GM23338 (cell line): ENCODE data around the gene LOXHD1. TPM values are rescaled to one million over a fixed set of nuclear protein-coding genes. Genes with fewer than 3 reads are reported as not detected.

ENCODE experiments used
- ATAC-seq: fragments of 200-7000 bp; cut with Tn5 transposase; 3 replicates; pipeline ENCODE4 v1.9.1; 2020
- DNase-seq: peaks from one replicate; pipeline ENCODE4 v3.0.0-alpha.2; 2015; ENCODE audit warnings: low spot score
- H2AFZ ChIP-seq: fragments of 200-600 bp; sonication (generic); 2 replicates; pipeline ENCODE4 v1.8.0; 2016; ENCODE audit warnings: antibody characterized with exemption, mild to moderate bottlenecking, moderate library complexity
- H3F3A ChIP-seq: fragments of 200-600 bp; sonication (generic); replicated peaks from 2 replicates; pipeline ENCODE4 v1.8.0; 2017; ENCODE audit warnings: antibody characterized with exemption, mixed run types, low read depth
- H3K27ac ChIP-seq: fragments of 200-600 bp; sonication (generic); 2 replicates; pipeline ENCODE4 v1.6.1; 2016; ENCODE audit warnings: low read depth
- H3K27me3 ChIP-seq: fragments of 200-600 bp; sonication (generic); 2 replicates; pipeline ENCODE4 v1.8.0; 2016; ENCODE audit warnings: mild to moderate bottlenecking, mixed run types, moderate library complexity; ENCODE audit not compliant: insufficient read depth
- H3K36me3 ChIP-seq: fragments of 200-600 bp; sonication (generic); 2 replicates; pipeline ENCODE4 v1.8.0; 2016; ENCODE audit warnings: mild to moderate bottlenecking; ENCODE audit not compliant: insufficient read depth
- H3K4me1 ChIP-seq: fragments of 200-600 bp; sonication (generic); 2 replicates; pipeline ENCODE4 v1.8.0; 2016; ENCODE audit warnings: mild to moderate bottlenecking, moderate library complexity; ENCODE audit not compliant: insufficient read depth
- H3K4me2 ChIP-seq: fragments of 200-600 bp; sonication (generic); 2 replicates; pipeline ENCODE4 v1.7.1; 2017; ENCODE audit warnings: mixed run types
- H3K4me3 ChIP-seq: fragments of 200-600 bp; sonication (generic); 2 replicates; pipeline ENCODE4 v1.6.1; 2016; ENCODE audit warnings: mixed run types
- H3K79me2 ChIP-seq: fragments of 200-600 bp; sonication (generic); replicated peaks from 2 replicates; pipeline ENCODE4 v1.8.0; 2017; ENCODE audit warnings: mild to moderate bottlenecking; ENCODE audit not compliant: insufficient read depth
- H3K9me2 ChIP-seq: fragments of 200-600 bp; sonication (generic); 2 replicates; pipeline ENCODE4 v1.8.0; 2017; ENCODE audit not compliant: insufficient read depth
- H4K20me1 ChIP-seq: fragments of 200-600 bp; sonication (generic); replicated peaks from 2 replicates; pipeline ENCODE4 v1.8.0; 2017; ENCODE audit warnings: mild to moderate bottlenecking; ENCODE audit not compliant: insufficient read depth
- H3K27ac Mint-ChIP-seq: 2 replicates; pipeline ENCODE4 v1.8.0; 2020; ENCODE audit warnings: inconsistent platforms, mild to moderate bottlenecking, moderate library complexity, mixed read lengths
- H3K27me3 Mint-ChIP-seq: 3 replicates; pipeline ENCODE4 v1.8.0; 2022; ENCODE audit warnings: low read depth, mild to moderate bottlenecking, moderate library complexity, mixed read lengths, inconsistent platforms; ENCODE audit not compliant: insufficient read depth, poor library complexity
- H3K36me3 Mint-ChIP-seq: 3 replicates; pipeline ENCODE4 v1.8.0; 2021; ENCODE audit warnings: low read depth, mild to moderate bottlenecking, inconsistent platforms, moderate library complexity, mixed read lengths
- H3K4me1 Mint-ChIP-seq: 3 replicates; pipeline ENCODE4 v1.8.0; 2020; ENCODE audit warnings: mild to moderate bottlenecking, inconsistent platforms, mixed read lengths
- H3K4me3 Mint-ChIP-seq: 3 replicates; pipeline ENCODE4 v1.8.0; 2021; ENCODE audit warnings: moderate library complexity, mild to moderate bottlenecking, inconsistent platforms, mixed read lengths
- H3K9me3 Mint-ChIP-seq: 3 replicates; pipeline ENCODE4 v1.8.0; 2020; ENCODE audit warnings: moderate library complexity, mild to moderate bottlenecking, inconsistent platforms, mixed read lengths
- CREB1 ChIP-seq: fragments of 250-450 bp; sonication (Bioruptor Pico); IDR thresholded peaks from 2 replicates; pipeline ENCODE4 v1.5.0; 2020; ENCODE audit warnings: low read depth, mild to moderate bottlenecking, moderate library complexity
- EZH2 ChIP-seq: fragments of 200-600 bp; sonication (generic); IDR thresholded peaks from one replicate; pipeline ENCODE4 v1.8.0; 2017; ENCODE audit warnings: antibody characterized with exemption, mild to moderate bottlenecking, low read depth; ENCODE audit not compliant: unreplicated experiment
- EZH2phosphoT487 ChIP-seq: fragments of 200-600 bp; sonication (generic); IDR thresholded peaks from one replicate; pipeline ENCODE4 v1.8.1; 2018; ENCODE audit warnings: antibody characterized with exemption; ENCODE audit not compliant: unreplicated experiment
- JUNB ChIP-seq: IDR thresholded peaks from one replicate; pipeline ENCODE4 v1.6.1; 2016; ENCODE audit warnings: antibody characterized with exemption; ENCODE audit not compliant: unreplicated experiment
- NANOG ChIP-seq: IDR thresholded peaks from 2 replicates; pipeline ENCODE4 v1.6.1; 2016; ENCODE audit warnings: antibody characterized with exemption, borderline replicate concordance
- POLR2AphosphoS5 ChIP-seq: IDR thresholded peaks from 2 replicates; pipeline ENCODE4 v1.6.1; 2016; ENCODE audit warnings: antibody characterized with exemption, low read depth
- STAT1 ChIP-seq: IDR thresholded peaks from one replicate; pipeline ENCODE4 v1.6.1; 2016; ENCODE audit warnings: antibody characterized with exemption; ENCODE audit not compliant: unreplicated experiment
- ZNF114 ChIP-seq: fragments of 250-450 bp; sonication (Bioruptor Pico); IDR thresholded peaks from 2 replicates; pipeline ENCODE4 v1.5.0; 2020; ENCODE audit warnings: mild to moderate bottlenecking, moderate library complexity
- ZNF331 ChIP-seq: fragments of 250-450 bp; sonication (Bioruptor Pico); IDR thresholded peaks from 2 replicates; pipeline ENCODE4 v1.5.0; 2020; ENCODE audit warnings: low read depth, mild to moderate bottlenecking, moderate library complexity
- polyA plus RNA-seq: library from polyadenylated mRNA; unstranded; fragments of >200 nt; fragmentation: Nextera tagmentation; extraction: Ambion mirVana; gene quantifications from 2 replicates; pipeline ENCODE4 v1.2.1, GENCODE V29; 2016
- total RNA-seq: library from RNA; depleted of rRNA; stranded (reverse); fragments of >200 nt; shearing (Covaris generic); gene quantifications from 2 replicates; pipeline ENCODE4 v1.2.3, GENCODE V29; 2014
- TF ChIP-seq, protein P1 (sequence below): IDR thresholded peaks from one replicate; pipeline ENCODE4 v1.6.1; 2018; ENCODE audit warnings: antibody characterized with exemption; ENCODE audit not compliant: unreplicated experiment
- TF ChIP-seq, protein P2 (sequence below): fragments of 250-450 bp; sonication (Bioruptor Pico); IDR thresholded peaks from 2 replicates; pipeline ENCODE4 v1.5.0; 2020; ENCODE audit warnings: mild to moderate bottlenecking, moderate library complexity
- TF ChIP-seq, protein P3 (sequence below): IDR thresholded peaks from 2 replicates; pipeline ENCODE4 v1.6.1; 2016; ENCODE audit warnings: antibody characterized with exemption
- TF ChIP-seq, protein P4 (sequence below), 2 experiments: fragments of 200-600 bp in 1 of 2; sonication (generic) in 1 of 2; conservative IDR thresholded peaks; 2 replicates each; pipeline versions ENCODE4 v1.5.1 to v1.6.1; 2016 to 2017; ENCODE audit warnings: antibody characterized with exemption in 2 of 2, low read depth in 2 of 2, mild to moderate bottlenecking in 2 of 2, moderate library complexity in 1 of 2

Gene LOXHD1
- total and polyA plus RNA-seq, 2 experiments from 2014 or later: 0.17 TPM; not detected in 1

DNA sequence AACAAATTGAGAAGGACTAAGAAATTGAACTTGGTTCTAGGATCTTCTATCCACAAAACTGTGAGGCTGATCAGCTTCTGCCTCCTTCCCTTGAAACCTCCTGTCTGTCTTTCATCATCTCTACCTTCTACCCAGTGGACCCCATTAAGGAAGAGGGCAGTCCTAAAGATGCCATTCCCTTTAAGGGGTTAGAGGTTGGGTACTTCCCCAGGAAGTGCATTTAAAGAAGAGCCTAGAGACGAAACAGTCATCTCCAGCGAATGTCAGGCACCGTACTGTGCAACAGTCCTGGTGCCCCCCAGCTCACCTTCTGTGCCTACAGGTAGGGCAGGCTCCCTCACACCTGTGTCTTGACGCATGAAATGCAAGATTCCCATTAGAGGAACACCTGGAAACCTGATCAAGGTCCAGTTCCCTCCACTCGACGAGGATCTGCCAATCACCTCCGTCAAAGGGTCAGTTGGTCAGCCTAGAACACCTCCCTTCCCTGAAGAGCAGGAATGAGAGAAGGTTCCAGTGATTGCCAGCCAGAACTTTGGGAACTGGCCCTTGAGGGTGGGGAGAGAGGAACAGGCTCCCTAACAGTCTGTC is 20.9 kb downstream of the LOXHD1 start:
- Mint-ChIP-seq H3K27me3 (no peaks in the 10 kb centered on the region), H3K9me3 (no peaks in the 10 kb centered on the region), H3K27ac (no peak overlapping the region), H3K4me1 (no peaks in the 10 kb centered on the region), H3K36me3 (no peaks in the 10 kb centered on the region), H3K4me3 (no peak overlapping the region)
- Histone ChIP-seq H3K4me1 (no peaks in the 10 kb centered on the region), H3K9me2 (peaks cover 3% of the 10 kb centered on the region; the same call in 1 of the 2 replicates), H3K79me2 (no peaks in the 10 kb centered on the region), H3F3A (no peaks in the 10 kb centered on the region), H4K20me1 (no peaks in the 10 kb centered on the region), H3K36me3 (no peaks in the 10 kb centered on the region), H3K27ac (no peak overlapping the region), H2AFZ (no peak overlapping the region), H3K4me3 (no peak overlapping the region), H3K27me3 (no peaks in the 10 kb centered on the region), H3K4me2 (no peak overlapping the region)
- no peak for ATAC-seq
- no peak for TF ChIP-seq POLR2AphosphoS5
- no peak for TF ChIP-seq NANOG
- no peak for TF ChIP-seq JUNB
- no peak for TF ChIP-seq CREB1
- TF ChIP-seq EZH2: no peak
- TF ChIP-seq, protein P1, sequence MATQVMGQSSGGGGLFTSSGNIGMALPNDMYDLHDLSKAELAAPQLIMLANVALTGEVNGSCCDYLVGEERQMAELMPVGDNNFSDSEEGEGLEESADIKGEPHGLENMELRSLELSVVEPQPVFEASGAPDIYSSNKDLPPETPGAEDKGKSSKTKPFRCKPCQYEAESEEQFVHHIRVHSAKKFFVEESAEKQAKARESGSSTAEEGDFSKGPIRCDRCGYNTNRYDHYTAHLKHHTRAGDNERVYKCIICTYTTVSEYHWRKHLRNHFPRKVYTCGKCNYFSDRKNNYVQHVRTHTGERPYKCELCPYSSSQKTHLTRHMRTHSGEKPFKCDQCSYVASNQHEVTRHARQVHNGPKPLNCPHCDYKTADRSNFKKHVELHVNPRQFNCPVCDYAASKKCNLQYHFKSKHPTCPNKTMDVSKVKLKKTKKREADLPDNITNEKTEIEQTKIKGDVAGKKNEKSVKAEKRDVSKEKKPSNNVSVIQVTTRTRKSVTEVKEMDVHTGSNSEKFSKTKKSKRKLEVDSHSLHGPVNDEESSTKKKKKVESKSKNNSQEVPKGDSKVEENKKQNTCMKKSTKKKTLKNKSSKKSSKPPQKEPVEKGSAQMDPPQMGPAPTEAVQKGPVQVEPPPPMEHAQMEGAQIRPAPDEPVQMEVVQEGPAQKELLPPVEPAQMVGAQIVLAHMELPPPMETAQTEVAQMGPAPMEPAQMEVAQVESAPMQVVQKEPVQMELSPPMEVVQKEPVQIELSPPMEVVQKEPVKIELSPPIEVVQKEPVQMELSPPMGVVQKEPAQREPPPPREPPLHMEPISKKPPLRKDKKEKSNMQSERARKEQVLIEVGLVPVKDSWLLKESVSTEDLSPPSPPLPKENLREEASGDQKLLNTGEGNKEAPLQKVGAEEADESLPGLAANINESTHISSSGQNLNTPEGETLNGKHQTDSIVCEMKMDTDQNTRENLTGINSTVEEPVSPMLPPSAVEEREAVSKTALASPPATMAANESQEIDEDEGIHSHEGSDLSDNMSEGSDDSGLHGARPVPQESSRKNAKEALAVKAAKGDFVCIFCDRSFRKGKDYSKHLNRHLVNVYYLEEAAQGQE: no peak
- TF ChIP-seq, protein P2, sequence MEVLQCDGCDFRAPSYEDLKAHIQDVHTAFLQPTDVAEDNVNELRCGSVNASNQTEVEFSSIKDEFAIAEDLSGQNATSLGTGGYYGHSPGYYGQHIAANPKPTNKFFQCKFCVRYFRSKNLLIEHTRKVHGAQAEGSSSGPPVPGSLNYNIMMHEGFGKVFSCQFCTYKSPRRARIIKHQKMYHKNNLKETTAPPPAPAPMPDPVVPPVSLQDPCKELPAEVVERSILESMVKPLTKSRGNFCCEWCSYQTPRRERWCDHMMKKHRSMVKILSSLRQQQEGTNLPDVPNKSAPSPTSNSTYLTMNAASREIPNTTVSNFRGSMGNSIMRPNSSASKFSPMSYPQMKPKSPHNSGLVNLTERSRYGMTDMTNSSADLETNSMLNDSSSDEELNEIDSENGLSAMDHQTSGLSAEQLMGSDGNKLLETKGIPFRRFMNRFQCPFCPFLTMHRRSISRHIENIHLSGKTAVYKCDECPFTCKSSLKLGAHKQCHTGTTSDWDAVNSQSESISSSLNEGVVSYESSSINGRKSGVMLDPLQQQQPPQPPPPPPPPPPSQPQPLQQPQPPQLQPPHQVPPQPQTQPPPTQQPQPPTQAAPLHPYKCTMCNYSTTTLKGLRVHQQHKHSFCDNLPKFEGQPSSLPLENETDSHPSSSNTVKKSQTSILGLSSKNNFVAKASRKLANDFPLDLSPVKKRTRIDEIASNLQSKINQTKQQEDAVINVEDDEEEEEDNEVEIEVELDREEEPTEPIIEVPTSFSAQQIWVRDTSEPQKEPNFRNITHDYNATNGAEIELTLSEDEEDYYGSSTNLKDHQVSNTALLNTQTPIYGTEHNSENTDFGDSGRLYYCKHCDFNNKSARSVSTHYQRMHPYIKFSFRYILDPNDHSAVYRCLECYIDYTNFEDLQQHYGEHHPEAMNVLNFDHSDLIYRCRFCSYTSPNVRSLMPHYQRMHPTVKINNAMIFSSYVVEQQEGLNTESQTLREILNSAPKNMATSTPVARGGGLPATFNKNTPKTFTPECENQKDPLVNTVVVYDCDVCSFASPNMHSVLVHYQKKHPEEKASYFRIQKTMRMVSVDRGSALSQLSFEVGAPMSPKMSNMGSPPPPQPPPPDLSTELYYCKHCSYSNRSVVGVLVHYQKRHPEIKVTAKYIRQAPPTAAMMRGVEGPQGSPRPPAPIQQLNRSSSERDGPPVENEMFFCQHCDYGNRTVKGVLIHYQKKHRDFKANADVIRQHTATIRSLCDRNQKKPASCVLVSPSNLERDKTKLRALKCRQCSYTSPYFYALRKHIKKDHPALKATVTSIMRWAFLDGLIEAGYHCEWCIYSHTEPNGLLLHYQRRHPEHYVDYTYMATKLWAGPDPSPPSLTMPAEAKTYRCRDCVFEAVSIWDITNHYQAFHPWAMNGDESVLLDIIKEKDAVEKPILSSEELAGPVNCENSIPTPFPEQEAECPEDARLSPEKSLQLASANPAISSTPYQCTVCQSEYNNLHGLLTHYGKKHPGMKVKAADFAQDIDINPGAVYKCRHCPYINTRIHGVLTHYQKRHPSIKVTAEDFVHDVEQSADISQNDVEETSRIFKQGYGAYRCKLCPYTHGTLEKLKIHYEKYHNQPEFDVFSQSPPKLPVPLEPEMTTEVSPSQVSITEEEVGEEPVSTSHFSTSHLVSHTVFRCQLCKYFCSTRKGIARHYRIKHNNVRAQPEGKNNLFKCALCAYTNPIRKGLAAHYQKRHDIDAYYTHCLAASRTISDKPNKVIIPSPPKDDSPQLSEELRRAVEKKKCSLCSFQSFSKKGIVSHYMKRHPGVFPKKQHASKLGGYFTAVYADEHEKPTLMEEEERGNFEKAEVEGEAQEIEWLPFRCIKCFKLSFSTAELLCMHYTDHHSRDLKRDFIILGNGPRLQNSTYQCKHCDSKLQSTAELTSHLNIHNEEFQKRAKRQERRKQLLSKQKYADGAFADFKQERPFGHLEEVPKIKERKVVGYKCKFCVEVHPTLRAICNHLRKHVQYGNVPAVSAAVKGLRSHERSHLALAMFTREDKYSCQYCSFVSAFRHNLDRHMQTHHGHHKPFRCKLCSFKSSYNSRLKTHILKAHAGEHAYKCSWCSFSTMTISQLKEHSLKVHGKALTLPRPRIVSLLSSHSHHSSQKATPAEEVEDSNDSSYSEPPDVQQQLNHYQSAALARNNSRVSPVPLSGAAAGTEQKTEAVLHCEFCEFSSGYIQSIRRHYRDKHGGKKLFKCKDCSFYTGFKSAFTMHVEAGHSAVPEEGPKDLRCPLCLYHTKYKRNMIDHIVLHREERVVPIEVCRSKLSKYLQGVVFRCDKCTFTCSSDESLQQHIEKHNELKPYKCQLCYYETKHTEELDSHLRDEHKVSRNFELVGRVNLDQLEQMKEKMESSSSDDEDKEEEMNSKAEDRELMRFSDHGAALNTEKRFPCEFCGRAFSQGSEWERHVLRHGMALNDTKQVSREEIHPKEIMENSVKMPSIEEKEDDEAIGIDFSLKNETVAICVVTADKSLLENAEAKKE (CRISPR knock-in tag): no peak
- TF ChIP-seq ZNF331: no peak
- TF ChIP-seq ZNF114 (CRISPR knock-in tag): no peak
- no peak for TF ChIP-seq STAT1
- TF ChIP-seq, protein P3, sequence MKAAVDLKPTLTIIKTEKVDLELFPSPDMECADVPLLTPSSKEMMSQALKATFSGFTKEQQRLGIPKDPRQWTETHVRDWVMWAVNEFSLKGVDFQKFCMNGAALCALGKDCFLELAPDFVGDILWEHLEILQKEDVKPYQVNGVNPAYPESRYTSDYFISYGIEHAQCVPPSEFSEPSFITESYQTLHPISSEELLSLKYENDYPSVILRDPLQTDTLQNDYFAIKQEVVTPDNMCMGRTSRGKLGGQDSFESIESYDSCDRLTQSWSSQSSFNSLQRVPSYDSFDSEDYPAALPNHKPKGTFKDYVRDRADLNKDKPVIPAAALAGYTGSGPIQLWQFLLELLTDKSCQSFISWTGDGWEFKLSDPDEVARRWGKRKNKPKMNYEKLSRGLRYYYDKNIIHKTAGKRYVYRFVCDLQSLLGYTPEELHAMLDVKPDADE: no peak
- TF ChIP-seq EZH2phosphoT487: no peak
- TF ChIP-seq, protein P4, sequence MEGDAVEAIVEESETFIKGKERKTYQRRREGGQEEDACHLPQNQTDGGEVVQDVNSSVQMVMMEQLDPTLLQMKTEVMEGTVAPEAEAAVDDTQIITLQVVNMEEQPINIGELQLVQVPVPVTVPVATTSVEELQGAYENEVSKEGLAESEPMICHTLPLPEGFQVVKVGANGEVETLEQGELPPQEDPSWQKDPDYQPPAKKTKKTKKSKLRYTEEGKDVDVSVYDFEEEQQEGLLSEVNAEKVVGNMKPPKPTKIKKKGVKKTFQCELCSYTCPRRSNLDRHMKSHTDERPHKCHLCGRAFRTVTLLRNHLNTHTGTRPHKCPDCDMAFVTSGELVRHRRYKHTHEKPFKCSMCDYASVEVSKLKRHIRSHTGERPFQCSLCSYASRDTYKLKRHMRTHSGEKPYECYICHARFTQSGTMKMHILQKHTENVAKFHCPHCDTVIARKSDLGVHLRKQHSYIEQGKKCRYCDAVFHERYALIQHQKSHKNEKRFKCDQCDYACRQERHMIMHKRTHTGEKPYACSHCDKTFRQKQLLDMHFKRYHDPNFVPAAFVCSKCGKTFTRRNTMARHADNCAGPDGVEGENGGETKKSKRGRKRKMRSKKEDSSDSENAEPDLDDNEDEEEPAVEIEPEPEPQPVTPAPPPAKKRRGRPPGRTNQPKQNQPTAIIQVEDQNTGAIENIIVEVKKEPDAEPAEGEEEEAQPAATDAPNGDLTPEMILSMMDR (conservative IDR thresholded peaks at IDR 0.05; ENCODE audit: low read depth in 2 of 2): no peak
- no peak for DNase-seq
